GM19099 (cell line): ENCODE results near the gene GATAD2B.

Experiments
- POLR2A ChIP-seq: IDR thresholded peaks from 3 replicates; pipeline ENCODE4 v1.6.1; 2011; ENCODE audit warnings: low read depth; ENCODE audit not compliant: insufficient read length; ENCODE audit errors: extremely low read depth

Gene GATAD2B

GRCh38 chr1:153801786-153802697 lies 120.7 kb downstream of the GATAD2B start:
- no peak for TF ChIP-seq POLR2A

GRCh38 chr1:153801028-153801625 lies 121.6 kb downstream of the GATAD2B start:
- TF ChIP-seq POLR2A = no peak

- no peak for TF ChIP-seq POLR2A
Observed at GRCh38 chr1:153800516-153800915, 122.3 kb downstream of the GATAD2B start.

GRCh38 chr1:153799566-153800465 lies 123.0 kb downstream of the GATAD2B start:
- no peak for TF ChIP-seq POLR2A

GRCh38 chr1:153799016-153799415 lies 123.8 kb downstream of the GATAD2B start:
- TF ChIP-seq POLR2A = no peak

GRCh38 chr1:153798468-153798780 lies 124.3 kb downstream of the GATAD2B start:
- no peak for TF ChIP-seq POLR2A

GRCh38 chr1:153796786-153797659 lies 125.7 kb downstream of the GATAD2B start:
- no peak for TF ChIP-seq POLR2A

- no peak for TF ChIP-seq POLR2A
Observed at GRCh38 chr1:153795934-153796785, 126.6 kb downstream of the GATAD2B start.

GRCh38 chr1:153795330-153795837 lies 127.4 kb downstream of the GATAD2B start:
- TF ChIP-seq POLR2A = no peak

- no peak for TF ChIP-seq POLR2A
Observed at GRCh38 chr1:153794624-153795329, 128.0 kb downstream of the GATAD2B start.

- no peak for TF ChIP-seq POLR2A
Observed at GRCh38 chr1:153793973-153794615, 128.7 kb downstream of the GATAD2B start.

GRCh38 chr1:153793261-153793972 lies 129.4 kb downstream of the GATAD2B start:
- TF ChIP-seq POLR2A = no peak
